GM13976 (cell line): ENCODE data around the gene RPL36.

Experiments used
- DNase-seq: peaks from one replicate; pipeline ENCODE4 v3.0.0; 2012; ENCODE audit warnings: low spot score
- in situ Hi-C: fragments of 300-500 bp; cut with MboI; formaldehyde crosslinking; loops from one replicate; pipeline ENCODE4 v1.12.0; 2022; ENCODE audit warnings: low sequenced_read_pairs, mixed read lengths, inconsistent platforms; ENCODE audit not compliant: unreplicated experiment
- TF ChIP-seq, protein P1 (sequence below): IDR thresholded peaks from 2 replicates; pipeline ENCODE4 v1.5.1; 2012; ENCODE audit warnings: borderline replicate concordance, mild to moderate bottlenecking; ENCODE audit not compliant: insufficient read depth; ENCODE audit errors: extremely low read depth, missing control alignments, control extremely low read depth

RPL36 gene

DNA sequence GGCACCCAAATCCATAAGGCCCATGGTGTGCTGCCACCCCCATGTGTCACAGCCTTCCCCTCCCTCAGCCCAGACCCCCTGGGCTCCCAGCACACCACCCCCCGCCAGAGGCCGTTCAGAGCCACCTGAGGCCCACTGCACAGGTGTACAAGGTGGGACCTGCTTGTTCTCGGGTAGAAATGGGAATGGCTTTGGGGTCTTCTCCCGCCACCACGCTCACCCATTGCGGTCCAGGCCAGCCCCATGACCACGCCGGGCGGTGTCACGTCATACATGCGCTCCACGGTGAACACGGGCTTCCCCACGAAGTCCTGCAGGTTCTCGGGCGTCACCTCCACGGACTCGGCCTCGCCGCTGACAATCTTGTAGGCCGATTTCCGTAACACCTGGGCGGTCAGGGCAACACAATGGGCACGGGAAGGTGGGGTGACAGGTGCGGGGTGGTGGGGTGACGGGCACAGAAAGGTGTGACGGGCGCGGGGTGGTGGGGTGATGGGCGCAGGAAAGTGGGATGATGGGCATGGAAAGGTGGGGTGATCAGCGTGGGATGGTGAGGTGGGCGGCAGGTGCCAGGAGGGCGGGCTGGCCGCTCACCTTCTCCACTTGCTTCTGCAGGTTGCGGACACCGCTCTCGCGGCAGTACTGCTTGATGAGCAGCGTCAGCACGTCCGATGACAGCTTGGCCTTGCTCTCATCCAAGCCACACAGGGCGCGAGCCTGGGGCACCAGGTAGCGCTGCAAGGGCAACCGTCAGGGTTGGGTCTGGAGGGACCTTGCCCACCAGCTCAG, 4.3 kb downstream of the RPL36 start:
- in situ Hi-C loops: no loop called here
- TF ChIP-seq, protein P1, sequence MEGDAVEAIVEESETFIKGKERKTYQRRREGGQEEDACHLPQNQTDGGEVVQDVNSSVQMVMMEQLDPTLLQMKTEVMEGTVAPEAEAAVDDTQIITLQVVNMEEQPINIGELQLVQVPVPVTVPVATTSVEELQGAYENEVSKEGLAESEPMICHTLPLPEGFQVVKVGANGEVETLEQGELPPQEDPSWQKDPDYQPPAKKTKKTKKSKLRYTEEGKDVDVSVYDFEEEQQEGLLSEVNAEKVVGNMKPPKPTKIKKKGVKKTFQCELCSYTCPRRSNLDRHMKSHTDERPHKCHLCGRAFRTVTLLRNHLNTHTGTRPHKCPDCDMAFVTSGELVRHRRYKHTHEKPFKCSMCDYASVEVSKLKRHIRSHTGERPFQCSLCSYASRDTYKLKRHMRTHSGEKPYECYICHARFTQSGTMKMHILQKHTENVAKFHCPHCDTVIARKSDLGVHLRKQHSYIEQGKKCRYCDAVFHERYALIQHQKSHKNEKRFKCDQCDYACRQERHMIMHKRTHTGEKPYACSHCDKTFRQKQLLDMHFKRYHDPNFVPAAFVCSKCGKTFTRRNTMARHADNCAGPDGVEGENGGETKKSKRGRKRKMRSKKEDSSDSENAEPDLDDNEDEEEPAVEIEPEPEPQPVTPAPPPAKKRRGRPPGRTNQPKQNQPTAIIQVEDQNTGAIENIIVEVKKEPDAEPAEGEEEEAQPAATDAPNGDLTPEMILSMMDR: no peak
- no peak for DNase-seq

DNA sequence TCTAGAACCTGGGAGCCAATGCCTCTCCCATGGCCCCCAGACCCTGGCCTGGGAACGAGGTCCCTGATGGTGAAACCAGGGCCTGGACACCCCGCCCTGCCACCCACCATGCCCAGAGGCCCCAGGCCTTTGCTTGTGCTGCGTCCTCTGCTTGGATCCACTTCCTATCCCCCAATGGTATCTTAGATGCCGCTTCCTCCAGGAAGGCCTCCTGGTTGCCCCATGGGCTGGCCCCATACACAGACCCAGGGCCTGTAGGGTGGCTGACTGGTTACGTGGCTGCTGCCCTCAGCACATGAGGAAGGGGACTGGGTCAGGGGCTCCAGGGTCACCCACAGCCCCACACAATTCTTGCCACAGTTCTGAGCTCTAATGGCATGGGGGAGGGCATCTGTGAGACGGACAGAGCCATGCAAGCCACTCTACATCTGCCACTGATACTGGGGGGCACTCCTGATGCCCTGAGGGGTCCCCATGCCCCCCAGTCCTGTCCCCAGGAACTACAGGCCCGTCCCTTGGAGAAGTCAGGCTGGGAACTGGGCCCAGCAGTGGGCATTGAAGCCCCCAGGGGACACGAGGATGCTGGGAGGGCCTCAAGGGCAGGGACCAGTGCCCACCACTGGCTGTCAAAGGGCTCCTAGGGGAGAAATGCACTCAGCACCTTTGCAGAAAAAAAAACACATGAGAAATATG, 5.0 kb downstream of the RPL36 start:
- TF ChIP-seq, protein P1: no peak
- in situ Hi-C loops: no loop called here

DNA sequence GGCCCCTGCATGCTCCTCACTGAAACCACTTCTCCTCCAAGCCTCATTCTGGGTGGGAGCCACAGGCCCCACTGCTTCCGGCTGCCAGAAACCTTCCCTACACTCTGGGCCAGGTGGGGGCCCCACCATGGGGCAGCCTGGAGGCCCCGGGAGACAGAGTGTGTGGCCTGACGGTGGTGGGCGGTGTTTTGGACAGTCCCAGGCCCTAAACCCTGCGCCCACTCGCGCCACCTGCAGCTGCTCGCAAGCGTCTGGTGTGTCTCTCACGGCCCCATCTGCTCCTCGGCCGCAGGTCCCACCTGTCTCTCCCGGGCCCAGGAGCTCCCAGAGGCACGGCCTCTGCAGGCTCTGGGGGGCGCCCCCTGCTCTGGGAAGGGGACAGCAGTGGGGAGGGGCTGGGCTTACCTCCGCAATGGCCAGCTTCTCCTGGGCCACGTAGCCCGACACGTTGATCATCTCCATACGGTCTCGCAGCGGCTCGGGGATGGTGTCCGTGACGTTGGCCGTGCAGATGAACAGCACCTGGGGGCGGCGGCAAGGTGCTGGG, 5.6 kb downstream of the RPL36 start:
- in situ Hi-C loops: no loop called here
- peak; percentile 64 for DNase-seq
- TF ChIP-seq, protein P1: peak; percentile 15

More for the DNA sequence above, 5.0 kb downstream of the RPL36 start:
- no peak for DNase-seq

DNA sequence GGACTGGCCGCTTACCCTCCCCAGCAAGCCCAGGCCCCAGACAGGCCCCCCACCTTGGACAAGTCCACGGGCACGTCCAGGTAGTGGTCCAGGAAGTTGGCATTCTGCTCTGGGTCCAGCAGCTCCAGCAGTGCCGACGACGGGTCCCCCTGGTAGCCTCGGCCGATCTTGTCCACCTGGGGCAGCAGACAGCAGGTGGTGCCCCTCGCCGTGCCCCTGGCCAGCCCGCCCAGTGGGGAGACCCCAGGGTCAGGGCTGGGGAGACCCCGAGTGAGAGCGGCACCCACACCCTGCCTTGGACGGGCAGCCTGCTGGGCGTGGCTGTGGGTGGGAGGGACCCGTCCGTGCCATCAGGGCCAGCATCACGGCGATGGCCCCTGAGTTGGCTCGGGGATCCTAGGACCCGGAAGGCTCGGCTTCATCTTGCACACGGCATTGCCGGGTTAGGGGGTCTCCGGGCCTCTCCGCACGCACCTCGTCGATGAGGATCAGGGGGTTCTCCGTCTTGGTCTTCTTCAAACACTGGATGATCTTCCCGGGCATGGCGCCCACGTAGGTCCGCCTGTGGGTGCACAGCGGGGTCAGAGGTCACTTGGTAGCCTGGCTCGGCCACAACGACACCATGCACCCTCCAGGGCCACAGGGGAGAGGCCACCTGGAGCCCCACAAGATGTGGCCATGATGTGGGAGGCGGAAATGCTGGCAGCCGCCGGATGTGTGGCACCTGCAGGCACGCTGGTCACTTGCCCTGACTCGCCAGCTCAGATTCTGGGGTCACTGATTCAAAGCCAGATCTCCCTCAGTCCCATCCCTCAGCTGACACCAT, 6.3 kb downstream of the RPL36 start:
- in situ Hi-C loops: no loop called here
- TF ChIP-seq, protein P1: no peak
- no peak for DNase-seq

DNA sequence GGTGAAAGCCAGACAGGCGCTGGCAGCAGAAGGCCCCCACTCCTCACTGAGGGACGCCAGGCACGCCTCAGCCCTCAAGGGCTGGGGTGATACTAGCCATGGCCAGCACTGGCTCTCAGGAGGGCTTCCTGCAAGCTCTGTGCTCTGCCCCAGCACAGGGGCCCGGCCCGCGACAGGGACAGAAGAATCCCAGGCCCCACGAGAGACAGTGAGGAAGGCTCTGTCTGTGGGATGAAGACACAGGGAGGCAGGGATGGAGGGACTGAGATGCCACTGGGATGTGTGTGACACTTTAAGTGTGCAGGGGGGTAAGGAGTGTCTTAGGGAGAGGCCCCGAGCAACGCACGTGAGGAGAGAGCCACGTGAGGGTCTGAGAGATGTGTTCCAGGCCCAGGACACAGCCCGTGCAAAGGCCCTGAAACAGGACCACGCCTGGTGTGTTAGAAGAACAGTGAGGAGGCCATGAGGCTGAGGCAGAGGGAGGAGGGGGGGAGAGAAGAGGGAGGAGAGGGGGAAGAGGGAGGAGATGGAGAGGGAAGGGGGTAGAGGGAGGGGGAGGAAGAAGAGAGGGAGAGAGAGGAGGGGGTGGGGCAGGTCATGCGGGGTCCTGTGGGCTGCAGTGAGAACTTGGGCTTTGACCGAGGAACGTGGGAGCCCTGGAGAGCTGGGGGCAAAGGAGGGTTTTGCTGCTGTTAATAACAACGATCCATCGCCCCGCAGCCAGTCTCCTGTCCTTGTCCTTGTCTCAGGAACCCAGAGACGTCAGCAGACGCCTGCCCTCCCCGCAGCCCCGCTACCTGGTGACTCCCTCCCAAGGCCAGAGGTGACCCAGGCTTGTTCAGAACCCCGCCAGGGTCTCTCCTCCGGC, 7.2 kb downstream of the RPL36 start:
- in situ Hi-C loops: no loop called here
- TF ChIP-seq, protein P1: no peak
- DNase-seq: no peak
